Esophagus muscularis mucosa (tissue), 4 donors: ENCODE measurements around the gene CSAD. TPM values are rescaled to one million over a fixed set of nuclear protein-coding genes. Genes with fewer than 3 reads are reported as not detected.

Experiments
- DNase-seq: peaks from one replicate; pipeline ENCODE4 v3.0.0-alpha.2; 2017; ENCODE audit errors: extremely low spot score
- H3K27ac ChIP-seq, 4 donors: fragments of 200-600 bp; sonication (generic); replicated peaks in 1 of 4; 1 replicate in 3 of 4; 2 replicates in 1 of 4; pipeline ENCODE4 v1.5.1; 2016 to 2019; ENCODE audit warnings: mild to moderate bottlenecking in 1 of 4
- H3K27me3 ChIP-seq, 4 donors: fragments of 200-600 bp; sonication (generic); one replicate each; pipeline versions ENCODE4 v1.5.1 to v1.6.0; 2016 to 2019
- H3K36me3 ChIP-seq, 4 donors: fragments of 200-600 bp; sonication (generic); one replicate each; pipeline ENCODE4 v1.5.1; 2016 to 2019
- H3K4me1 ChIP-seq, 4 donors: fragments of 200-600 bp; sonication (generic); one replicate each; pipeline ENCODE4 v1.5.1; 2016 to 2019
- H3K4me3 ChIP-seq, 4 donors: fragments of 200-600 bp; sonication (generic); 1 replicate in 2 of 4; 2 replicates in 2 of 4; pipeline ENCODE4 v1.5.1; 2016 to 2019; ENCODE audit warnings: mild to moderate bottlenecking in 4 of 4, moderate library complexity in 1 of 4
- H3K9me3 ChIP-seq, 4 donors: fragments of 200-600 bp; sonication (generic); 1 replicate in 3 of 4; 2 replicates in 1 of 4; pipeline ENCODE4 v1.5.1; 2016 to 2019
- CTCF ChIP-seq, 3 experiments: fragments of 200-600 bp in 2 of 3; fragments of 450-650 bp in 1 of 3; sonication (generic) in 2 of 3; IDR thresholded peaks; one replicate each; pipeline ENCODE4 v1.5.1; 2017 to 2019; ENCODE audit warnings: antibody characterized with exemption in 3 of 3, mild to moderate bottlenecking in 2 of 3, moderate library complexity in 1 of 3
- EP300 ChIP-seq: sonication (generic); formaldehyde crosslinking; IDR thresholded peaks from one replicate; pipeline ENCODE4 v1.6.1; 2017; ENCODE audit warnings: antibody characterized with exemption
- POLR2A ChIP-seq: fragments of 450-650 bp; IDR thresholded peaks from one replicate; pipeline ENCODE4 v1.6.1; 2017; ENCODE audit warnings: antibody characterized with exemption, moderate library complexity, mild to moderate bottlenecking, low read depth
- POLR2AphosphoS5 ChIP-seq, 2 donors: sonication (generic); formaldehyde crosslinking; IDR thresholded peaks; one replicate each; pipeline ENCODE4 v1.6.1; 2017; ENCODE audit warnings: antibody characterized with exemption in 2 of 2
- WGBS: methylation state at CpG from one replicate; pipeline ENCODE4 v1.1.5; 2018; 5-methylcytosine and 5-hydroxymethylcytosine counted together
- intact Hi-C: fragments of 100-400 bp; cut with DNase I; formaldehyde crosslinking; loops from one replicate; pipeline ENCODE4 v1.15.1; 2023
- total RNA-seq, 4 donors: library from RNA; depleted of rRNA; stranded (reverse); fragments of >200 nt; gene quantifications; one replicate each; pipeline versions ENCODE4 v1.1.0 to v1.2.1, GENCODE V29; 2016

Gene CSAD
- total RNA-seq, 4 donors from 2014 or later: 10.8 to 27.8 (median 15.0) TPM

- Histone ChIP-seq H3K9me3 (no peaks in the 10 kb centered on the region), H3K4me3 (no peak overlapping the region), H3K27me3 (no peaks in the 10 kb centered on the region), H3K4me1 (peaks cover 38 to 78% (median 77%) of the 10 kb centered on the region in 4 donors), H3K36me3 (peaks cover 0 to 25% (median 6%) of the 10 kb centered on the region in 4 donors), H3K27ac (peak overlapping the region; percentile 96 to 99 (median 98))
- TF ChIP-seq EP300 (no peak), CTCF (IDR thresholded peaks at IDR 0.05) (peak in 1 of 3 experiments; percentile 35)
- DNase-seq: no peak
- WGBS: 51% methylated on average over 11 of the region's 11 CpGs
- intact Hi-C loops: no loop called here
Observed at GRCh38 chr12:53224061-53224896, 43.6 kb upstream of the CSAD start.

DNA sequence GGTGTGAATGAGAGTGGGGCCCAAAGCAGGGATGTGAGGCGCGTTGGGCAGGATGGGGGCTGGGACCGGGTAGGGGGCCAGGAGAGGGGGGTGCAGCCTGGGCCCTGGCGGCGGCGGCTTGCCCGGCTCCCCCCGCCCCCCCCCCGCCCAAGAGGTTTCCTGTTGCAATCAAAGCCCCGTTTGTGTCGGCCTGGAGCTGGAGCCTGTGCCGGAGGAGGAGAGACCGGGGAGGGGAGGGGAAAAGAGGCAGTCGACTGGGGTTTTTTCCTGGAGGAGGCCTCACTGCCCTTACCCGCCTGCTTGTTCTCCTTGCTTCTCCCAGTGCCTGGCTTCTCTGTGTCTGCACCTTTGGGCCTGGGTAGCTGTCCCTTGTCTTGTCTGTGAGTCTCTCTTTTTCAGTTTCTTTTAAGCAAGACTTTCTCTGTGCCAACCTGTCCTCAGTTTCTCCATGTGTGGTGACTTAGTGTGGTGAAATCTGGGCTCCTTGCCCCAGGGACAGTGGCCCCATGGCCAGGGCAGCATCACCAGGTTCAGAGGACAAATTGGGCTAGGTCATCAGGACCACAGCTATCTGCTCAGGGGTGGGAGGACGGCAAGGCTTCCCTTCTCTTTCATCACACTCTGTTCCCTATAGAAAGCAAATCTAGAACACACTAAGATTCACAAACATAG, 42.8 kb upstream of the CSAD start:
- whole genome bisulfite sequencing: 15% methylated on average over 16 of the region's 16 CpGs
- Histone ChIP-seq H3K9me3 (no peaks in the 10 kb centered on the region), H3K27me3 (no peaks in the 10 kb centered on the region), H3K4me1 (peaks cover 43 to 82% (median 78%) of the 10 kb centered on the region in 4 donors), H3K4me3 (peak overlapping the region in 1 of 4 donors; percentile 18), H3K36me3 (peaks cover 0 to 23% (median 6%) of the 10 kb centered on the region in 4 donors), H3K27ac (peak overlapping the region; percentile 96 to 99 (median 98))
- no peak for DNase-seq
- TF ChIP-seq POLR2AphosphoS5 (IDR thresholded peaks at IDR 0.05) (no peak), EP300 (no peak), POLR2A (no peak), CTCF (IDR thresholded peaks at IDR 0.05) (no peak)
- intact Hi-C loops: no loop called here

DNA sequence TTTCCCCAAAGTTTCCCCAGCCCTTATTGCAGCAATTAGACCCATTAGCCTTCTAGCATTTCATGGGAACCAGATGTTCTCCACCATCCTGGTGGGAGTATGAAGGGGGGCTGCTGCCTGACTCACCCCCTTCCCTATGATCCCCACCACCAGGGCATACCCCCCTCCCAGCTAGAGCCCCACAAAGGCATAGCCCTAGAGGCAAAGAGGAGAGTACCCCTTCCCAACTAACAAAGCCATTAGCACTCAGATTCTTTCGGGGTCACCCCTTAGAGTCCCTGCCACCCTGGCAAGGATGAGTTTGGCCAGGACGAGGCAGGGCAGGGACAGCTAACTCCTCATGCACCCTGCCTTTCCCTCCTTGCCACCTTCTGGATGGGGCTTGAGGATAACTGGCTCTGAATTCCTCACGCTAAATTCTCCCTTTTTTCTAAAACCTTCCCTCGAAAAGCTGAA, 42.1 kb upstream of the CSAD start:
- peaks cover 50 to 89% (median 84%) of the 10 kb centered on the region in 4 donors for H3K4me1 ChIP-seq
- TF ChIP-seq CTCF (IDR thresholded peaks at IDR 0.05): no peak
- TF ChIP-seq EP300: no peak
- TF ChIP-seq POLR2AphosphoS5 (IDR thresholded peaks at IDR 0.05): no peak
- no peak for TF ChIP-seq POLR2A
- WGBS: 38% methylated on average over 4 of the region's 4 CpGs

DNA sequence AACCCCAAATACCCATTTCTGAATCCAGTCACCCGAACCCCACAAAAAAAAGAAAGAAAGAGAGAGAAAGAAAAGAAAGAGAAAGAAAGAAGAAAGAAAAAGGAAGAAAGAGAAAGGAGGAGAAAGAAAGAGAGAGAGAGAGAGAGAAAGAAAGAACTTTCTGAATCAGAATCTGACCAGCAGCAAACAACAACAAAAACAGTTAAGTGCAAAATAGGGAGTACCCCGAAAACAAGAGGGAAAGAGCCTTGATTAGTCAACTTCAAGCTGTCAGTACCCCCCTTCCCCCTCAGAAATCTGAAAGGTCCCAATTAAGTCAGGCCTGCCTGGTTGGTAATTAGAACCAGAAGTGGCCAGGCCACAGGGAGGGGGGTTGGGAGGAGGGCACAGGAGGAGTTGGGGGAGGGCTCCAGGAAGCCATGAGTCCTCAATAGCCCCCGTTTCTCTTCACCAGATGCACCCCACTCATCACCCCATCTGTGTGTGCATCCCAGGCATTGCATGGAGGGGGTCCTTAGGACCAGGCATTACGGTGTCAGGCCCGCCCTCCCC, 41.5 kb upstream of the CSAD start:
- WGBS: 42% methylated on average over 5 of the region's 5 CpGs
- intact Hi-C loops: no loop called here
- peaks cover 56 to 92% (median 89%) of the 10 kb centered on the region in 4 donors for H3K4me1 ChIP-seq
- H3K9me3 ChIP-seq: no peaks in the 10 kb centered on the region
- no peaks in the 10 kb centered on the region for H3K27me3 ChIP-seq
- H3K4me3 ChIP-seq: peak overlapping the region; percentile 71 to 84 (median 77)
- H3K27ac ChIP-seq: peak overlapping the region; percentile 96 to 99 (median 98)
- DNase-seq: no peak
- TF ChIP-seq CTCF (IDR thresholded peaks at IDR 0.05): no peak
- TF ChIP-seq POLR2AphosphoS5 (IDR thresholded peaks at IDR 0.05): no peak
- TF ChIP-seq POLR2A: no peak
- TF ChIP-seq EP300: no peak
- H3K36me3 ChIP-seq: peaks cover 0 to 10% (median 3%) of the 10 kb centered on the region in 4 donors

More for the DNA sequence above, 42.1 kb upstream of the CSAD start:
- Histone ChIP-seq H3K4me3 (no peak overlapping the region), H3K36me3 (peaks cover 0 to 16% (median 4%) of the 10 kb centered on the region in 4 donors), H3K9me3 (no peaks in the 10 kb centered on the region), H3K27me3 (no peaks in the 10 kb centered on the region), H3K27ac (peak overlapping the region; percentile 96 to 99 (median 98))
- no peak for DNase-seq
- intact Hi-C loops: no loop called here
